Measurements from ENCODE around the gene TRIM9. TPM values are rescaled to one million over a fixed set of nuclear protein-coding genes. Genes with fewer than 3 reads are reported as not detected.

Gene TRIM9
- total RNA-seq, 1 experiment from 2014 or later, result 0.44 TPM

GRCh38 chr14:51074701-51075385, 20.1 kb downstream of the TRIM9 start:
- TF ChIP-seq CTCF (IDR thresholded peaks at IDR 0.05) (no peak), TCF7L2 (IDR thresholded peaks at IDR 0.05; ENCODE audit: low read depth, low read length) (no peak), REST (IDR thresholded peaks at IDR 0.05; ENCODE audit: insufficient read depth in 1 of 2, low read depth in 2 of 2, low read length in 1 of 2) (no peak), SIN3A (IDR thresholded peaks at IDR 0.05; ENCODE audit: borderline replicate concordance, insufficient read depth, low read depth, low read length) (no peak), POLR2AphosphoS5 (IDR thresholded peaks at IDR 0.05; ENCODE audit: low read depth, low read length) (no peak)
- Histone ChIP-seq H3K9me3 (ENCODE audit: control insufficient read depth, insufficient read depth, low read depth, low read length) (no peaks in the 10 kb centered on the region), H3K27me3 (ENCODE audit: control insufficient read depth, insufficient read depth, low read length) (no peaks in the 10 kb centered on the region), H3K27ac (ENCODE audit: low read length) (no peak overlapping the region), H3K4me1 (ENCODE audit: control insufficient read depth, insufficient read depth, low read length) (no peaks in the 10 kb centered on the region), H3K36me3 (ENCODE audit: control insufficient read depth, insufficient read depth, low read length) (no peaks in the 10 kb centered on the region), H3K4me3 (ENCODE audit: low read depth in 2 of 2, low read length in 2 of 2) (no peak overlapping the region)
- BruUV-seq (replicated peaks), result no TSS peak
- DNase-seq (ENCODE audit: low read depth, low spot score), result no peak
- in situ Hi-C loops (cut with HindIII; ENCODE audit: low pct_unique_long_range_greater_than_20kb, low sequenced_read_pairs) (no loop called here), intact Hi-C loops (cut with micrococcal nuclease; ENCODE audit: unreplicated experiment) (no loop called here)
- ChIA-PET POLR2A (no interaction called here), CTCF (no interaction called here)
- ATAC-seq, result no peak

GRCh38 chr14:51073731-51074130, 21.2 kb downstream of the TRIM9 start:
- no peaks in the 10 kb centered on the region for H3K4me1 ChIP-seq (ENCODE audit: control insufficient read depth, insufficient read depth, low read length)
- POLR2A ChIA-PET, result no interaction called here
- H3K36me3 ChIP-seq (ENCODE audit: control insufficient read depth, insufficient read depth, low read length), result no peaks in the 10 kb centered on the region
- H3K9me3 ChIP-seq (ENCODE audit: control insufficient read depth, insufficient read depth, low read depth, low read length), result no peaks in the 10 kb centered on the region
- DNase-seq (ENCODE audit: low read depth, low spot score), result no peak
- TF ChIP-seq REST (IDR thresholded peaks at IDR 0.05; ENCODE audit: insufficient read depth in 1 of 2, low read depth in 2 of 2, low read length in 1 of 2), result no peak
- TF ChIP-seq CTCF (IDR thresholded peaks at IDR 0.05), result no peak
- TF ChIP-seq TCF7L2 (IDR thresholded peaks at IDR 0.05; ENCODE audit: low read depth, low read length), result no peak
- no peak for TF ChIP-seq SIN3A (IDR thresholded peaks at IDR 0.05; ENCODE audit: borderline replicate concordance, insufficient read depth, low read depth, low read length)
- TF ChIP-seq POLR2AphosphoS5 (IDR thresholded peaks at IDR 0.05; ENCODE audit: low read depth, low read length), result no peak
- intact Hi-C loops (cut with micrococcal nuclease; ENCODE audit: unreplicated experiment) (no loop called here), in situ Hi-C loops (cut with HindIII; ENCODE audit: low pct_unique_long_range_greater_than_20kb, low sequenced_read_pairs) (no loop called here)
- H3K4me3 ChIP-seq (ENCODE audit: low read depth in 2 of 2, low read length in 2 of 2), result no peak overlapping the region
- no peak for ATAC-seq
- H3K27me3 ChIP-seq (ENCODE audit: control insufficient read depth, insufficient read depth, low read length), result no peaks in the 10 kb centered on the region
- no peak overlapping the region for H3K27ac ChIP-seq (ENCODE audit: low read length)
- BruUV-seq (replicated peaks), result no TSS peak
- CTCF ChIA-PET, result no interaction called here

All from Panc1 (cell line).